HL-60/S4 treated with retinoic acid at 250 ng/mL for 4 days and 3 days (cell line): ENCODE data around the gene TDO2.
"Not testable (repeated sequence)": the region's sequence is repeated elsewhere in the genome, so short reads cannot be mapped to it uniquely, and the experiment has no call there.

Experiments used
- in situ Hi-C: fragments of 300-500 bp; cut with MboI; formaldehyde crosslinking; loops from 2 replicates; pipeline ENCODE4 v1.7.0; 2022; ENCODE audit warnings: low sequenced_read_pairs

Gene TDO2

GRCh38 chr4:155906554-155907247 lies 3.2 kb downstream of the TDO2 start:
- in situ Hi-C loops, result no loop called here

- in situ Hi-C loops, result no loop called here
Measured at GRCh38 chr4:155907556-155907955, 4.1 kb downstream of the TDO2 start.

DNA sequence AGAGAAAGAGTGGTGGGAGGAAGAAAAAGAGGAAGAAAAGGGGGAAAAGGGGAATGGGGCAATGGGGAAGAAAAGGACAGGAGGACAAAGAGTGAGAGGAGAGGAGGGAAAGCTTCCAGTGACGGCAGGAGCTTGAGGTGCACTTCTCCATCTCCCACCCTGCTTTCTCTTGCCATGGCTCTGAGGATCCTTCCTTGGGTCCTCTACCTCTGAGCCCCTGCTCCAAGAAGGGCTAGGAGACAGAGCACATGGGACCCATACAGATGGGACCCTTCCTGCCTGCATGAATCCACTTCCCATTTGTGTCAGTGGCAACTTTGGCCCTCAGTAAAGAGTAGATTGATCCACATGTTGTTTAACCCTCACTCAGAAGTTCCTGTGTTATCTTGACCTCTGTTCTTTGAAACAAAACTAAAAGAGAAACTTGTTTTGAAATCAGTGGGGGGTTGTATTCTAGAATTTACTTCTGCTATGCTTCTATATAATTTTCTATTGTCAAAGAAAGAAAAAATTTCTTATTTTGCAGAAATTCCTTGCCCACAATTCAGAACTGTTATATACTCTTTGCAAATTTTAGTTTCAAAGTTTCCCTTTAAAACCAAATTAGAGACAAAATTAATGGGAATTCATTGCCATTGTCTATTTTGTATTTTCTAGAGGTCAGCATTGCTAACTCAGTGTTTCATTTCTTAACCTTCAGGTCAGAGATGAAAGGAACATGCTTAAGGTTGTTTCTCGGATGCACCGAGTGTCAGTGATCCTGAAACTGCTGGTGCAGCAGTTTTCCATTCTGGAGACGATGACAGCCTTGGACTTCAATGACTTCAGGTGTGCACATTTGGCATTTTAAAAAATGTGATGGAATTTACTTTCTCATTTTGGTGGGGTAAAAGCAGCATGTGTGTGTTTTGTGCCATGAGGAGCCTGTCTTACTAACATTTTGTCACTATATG lies 5.0 kb downstream of the TDO2 start:
- in situ Hi-C loops, result no loop called here

- in situ Hi-C loops, result no loop called here
Measured at GRCh38 chr4:155909615-155910226, 6.2 kb downstream of the TDO2 start.

GRCh38 chr4:155911905-155912304 lies 8.4 kb downstream of the TDO2 start:
- in situ Hi-C loops, result no loop called here

DNA sequence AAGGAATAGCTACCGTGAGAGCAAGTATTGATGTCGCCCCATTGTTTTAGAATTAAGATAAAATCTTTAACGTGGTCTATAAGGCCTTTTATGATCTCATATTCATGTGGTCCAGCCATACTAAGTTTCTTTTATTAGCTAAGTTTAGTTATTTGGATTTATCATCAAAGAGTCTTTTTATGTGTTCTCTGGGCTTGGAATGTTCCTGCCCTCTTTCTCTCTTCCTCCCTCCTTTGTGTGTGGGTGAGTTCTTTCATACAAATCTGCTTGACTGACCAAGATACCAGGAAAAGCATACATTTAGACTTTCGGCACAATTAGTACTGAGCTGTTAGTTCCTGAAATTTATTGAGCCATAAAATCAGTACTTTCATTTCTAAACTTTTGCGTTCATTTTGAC lies 11.3 kb downstream of the TDO2 start:
- in situ Hi-C loops, result no loop called here

DNA sequence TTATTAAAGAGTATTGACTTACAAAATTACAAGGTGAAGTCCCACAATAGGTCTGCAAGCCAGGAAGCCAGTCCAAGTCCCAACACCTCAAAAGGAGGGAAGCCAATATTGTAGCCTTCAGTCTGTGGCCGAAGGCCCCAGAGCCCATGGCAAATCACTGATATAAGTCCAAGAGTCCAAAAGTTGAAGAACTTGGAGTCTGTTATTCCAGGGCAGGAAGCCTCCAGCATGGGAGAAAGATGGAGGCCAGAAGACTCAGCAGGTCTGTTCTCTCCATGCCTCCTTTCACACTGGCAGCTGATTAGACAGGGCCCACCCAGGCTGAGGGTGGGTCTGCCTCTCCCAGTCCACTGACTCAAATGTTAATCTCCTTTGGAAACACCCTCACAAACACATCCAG lies 18.1 kb downstream of the TDO2 start:
- in situ Hi-C loops, result no loop called here

GRCh38 chr4:155924637-155925036 lies 21.1 kb downstream of the TDO2 start:
- in situ Hi-C loops, result no loop called here

DNA sequence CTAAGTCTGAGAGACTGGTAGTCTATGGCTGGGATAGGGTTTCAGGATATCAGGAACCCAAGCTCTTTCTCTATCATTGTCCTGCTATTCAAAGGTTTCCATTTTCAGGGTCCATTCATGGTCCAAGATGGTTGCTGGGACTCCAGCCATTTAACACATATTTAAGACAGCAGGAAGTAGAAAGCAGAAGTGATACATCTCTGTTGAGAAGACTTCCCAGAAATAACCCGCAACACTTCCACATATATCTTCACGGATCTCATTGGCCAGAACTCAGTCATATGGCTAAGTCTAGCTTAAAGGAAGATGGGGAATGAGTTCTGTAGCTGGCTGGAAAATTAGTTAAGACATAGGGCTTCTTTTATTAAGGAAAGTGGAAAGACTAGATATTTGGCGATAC lies 26.3 kb downstream of the TDO2 start:
- in situ Hi-C loops, result no loop called here

- in situ Hi-C loops, result no loop called here
Measured at GRCh38 chr4:155930330-155930729, 26.8 kb downstream of the TDO2 start.

GRCh38 chr4:155931634-155932033 lies 28.1 kb downstream of the TDO2 start:
- in situ Hi-C loops, result no loop called here

DNA sequence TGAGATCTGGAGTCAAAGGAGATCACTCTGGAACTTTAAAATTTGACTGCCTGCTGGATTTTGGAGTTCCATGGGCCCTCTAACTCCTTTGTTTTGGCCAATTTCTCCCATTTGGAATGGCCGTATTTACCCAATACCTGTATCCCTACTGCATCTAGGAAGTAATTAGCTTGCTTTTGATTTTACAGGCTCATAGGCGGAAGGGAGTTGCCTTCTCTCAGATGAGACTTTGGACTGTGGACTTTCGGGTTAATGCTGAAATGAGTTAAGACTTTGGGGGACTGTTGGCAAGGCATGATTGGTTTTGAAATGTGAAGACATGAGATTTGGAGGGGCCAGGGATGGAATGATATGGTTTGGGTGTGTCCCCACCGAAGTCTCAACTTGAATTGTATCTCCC lies 31.1 kb downstream of the TDO2 start:
- in situ Hi-C loops, result not testable (repeated sequence)

GRCh38 chr4:155935389-155935986 lies 32.0 kb downstream of the TDO2 start:
- in situ Hi-C loops, result no loop called here

DNA sequence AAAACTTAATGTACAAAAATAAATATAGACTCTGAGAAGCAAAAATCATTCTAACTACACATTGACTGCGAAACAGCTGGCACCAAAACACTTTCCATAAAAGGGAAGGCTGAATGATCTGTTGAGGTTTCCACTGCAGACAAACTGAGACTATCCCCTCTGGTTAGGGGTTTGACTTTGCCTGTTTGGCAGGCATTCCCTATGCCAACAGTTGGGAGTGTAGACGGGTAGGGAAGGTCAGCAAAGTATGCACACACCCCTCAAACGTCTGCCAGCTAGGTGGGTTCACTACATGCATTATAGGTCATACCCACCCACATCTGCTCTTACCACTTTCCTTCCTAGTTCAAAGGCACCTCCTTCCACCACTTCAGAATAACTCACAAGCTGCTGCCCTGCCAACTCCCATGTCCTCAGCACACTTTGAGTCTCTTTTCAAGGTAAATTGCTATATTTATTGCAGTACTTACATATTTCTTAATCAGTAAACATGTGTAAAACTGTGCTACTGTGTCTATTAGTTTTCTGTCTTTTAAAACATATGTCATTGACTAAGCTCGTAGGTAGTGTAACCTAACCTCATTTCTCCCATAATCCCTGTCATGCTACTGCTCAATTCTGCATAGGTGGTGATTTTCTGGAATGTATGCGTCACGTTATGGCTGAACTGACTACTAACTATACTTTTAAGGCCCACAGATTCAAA lies 37.7 kb downstream of the TDO2 start:
- in situ Hi-C loops, result no loop called here

DNA sequence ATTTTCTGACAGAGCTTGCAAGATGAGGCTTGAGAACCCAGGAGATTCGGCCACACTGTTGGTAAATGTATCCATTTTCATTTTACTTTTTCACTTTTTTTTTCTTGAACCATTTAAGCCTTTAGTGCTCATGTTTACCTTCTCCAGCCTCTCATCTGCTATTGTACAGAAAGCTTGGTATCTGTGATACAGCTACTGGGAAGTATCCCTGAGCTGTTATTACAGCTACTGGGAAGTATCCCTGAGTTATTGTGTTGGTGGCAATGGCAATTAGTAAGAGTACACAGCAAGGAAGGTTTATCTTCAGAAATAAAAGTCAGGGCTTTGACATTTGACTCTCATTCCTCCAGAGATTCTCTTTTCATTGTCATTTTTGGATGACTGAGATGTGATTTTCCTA lies 38.3 kb downstream of the TDO2 start:
- in situ Hi-C loops, result no loop called here

DNA sequence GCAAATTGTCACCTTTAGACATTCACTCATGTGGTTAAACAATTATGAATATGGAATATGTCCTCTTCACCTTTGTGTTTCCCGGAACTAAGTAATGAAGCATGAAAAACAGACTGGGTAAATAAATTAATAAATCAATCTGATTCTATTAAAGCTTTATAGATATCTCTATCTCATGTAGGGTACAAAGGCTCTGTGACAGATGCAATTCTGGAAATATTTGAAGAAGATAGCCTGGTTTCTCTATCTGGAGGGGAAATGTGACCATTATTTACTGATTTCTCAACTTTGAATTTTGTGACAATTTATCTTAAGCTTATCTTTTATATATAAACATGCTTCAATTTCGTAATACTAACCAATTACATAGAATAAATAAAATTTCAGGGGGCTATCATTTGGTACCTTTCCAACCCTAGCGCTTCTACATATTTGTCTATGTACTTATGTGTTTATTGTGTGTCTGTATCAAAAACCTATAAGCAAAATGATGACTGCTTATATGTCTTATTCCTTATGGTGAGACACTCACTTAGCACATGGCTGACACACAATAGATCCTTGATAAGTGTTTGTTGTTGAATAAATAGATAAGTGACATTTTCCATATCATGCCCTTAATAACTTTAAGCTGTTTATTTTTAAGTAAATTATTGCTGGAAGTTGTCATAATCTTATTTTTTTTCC lies 40.3 kb downstream of the TDO2 start:
- in situ Hi-C loops, result no loop called here

DNA sequence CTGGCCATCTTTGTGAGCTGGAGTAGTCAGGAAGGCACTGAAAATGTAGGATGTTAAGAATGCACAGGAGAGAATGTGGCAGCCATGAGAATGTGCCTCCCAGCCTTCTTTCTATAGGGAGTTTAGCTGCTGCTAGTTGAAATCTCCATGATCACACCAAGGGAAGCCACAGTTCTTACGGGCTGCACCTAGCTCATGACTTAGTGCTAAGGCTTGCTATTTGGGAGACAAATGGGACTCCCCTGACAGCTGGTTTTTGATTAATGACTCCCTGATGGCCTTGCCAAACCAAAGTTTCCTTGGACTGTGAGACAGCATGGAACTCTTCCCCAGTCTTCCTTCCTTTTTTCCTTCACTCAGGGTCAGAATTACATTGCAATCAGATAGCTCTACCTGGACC lies 41.0 kb downstream of the TDO2 start:
- in situ Hi-C loops, result no loop called here

- in situ Hi-C loops, result no loop called here
Measured at GRCh38 chr4:155946486-155946885, 43.0 kb downstream of the TDO2 start.

- in situ Hi-C loops, result no loop called here
Measured at GRCh38 chr4:155948541-155948940, 45.0 kb downstream of the TDO2 start.

DNA sequence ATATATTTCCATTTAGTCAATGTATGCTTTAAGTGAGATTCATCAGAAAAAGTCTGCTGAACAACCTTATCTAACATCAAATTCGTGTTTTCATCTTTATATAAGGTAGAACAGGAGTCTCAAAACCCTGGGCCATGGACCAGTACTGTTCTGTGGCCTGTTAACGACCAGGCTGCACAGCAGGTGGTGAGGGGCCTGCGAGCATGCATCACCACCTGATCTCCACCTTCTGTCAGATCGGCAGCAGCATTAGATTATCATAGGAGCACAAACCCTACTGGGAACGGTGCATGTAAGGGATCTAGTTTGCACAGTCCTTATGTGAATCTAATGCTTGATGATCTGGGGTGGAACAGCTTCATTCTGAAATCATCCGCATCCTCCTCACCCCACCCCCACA lies 47.0 kb downstream of the TDO2 start:
- in situ Hi-C loops, result no loop called here
